Thoracic aorta (tissue), 2 donors: ENCODE results near the gene NUB1. TPM values are rescaled to one million over a fixed set of nuclear protein-coding genes. Genes with fewer than 3 reads are reported as not detected.

ENCODE experiments used
- ATAC-seq: fragments of 150-250 bp; one replicate; pipeline ENCODE4 v1.8.0; 2017; ENCODE audit warnings: low read depth; ENCODE audit not compliant: insufficient number of reproducible peaks, low FRiP score
- DNase-seq: peaks from one replicate; pipeline ENCODE4 v3.0.0-alpha.2; 2020; ENCODE audit warnings: low spot score
- H3K27ac ChIP-seq, 2 donors: fragments of 200-600 bp; sonication (generic); 1 replicate in 1 of 2; 2 replicates in 1 of 2; pipeline ENCODE4 v1.5.1; 2016; ENCODE audit warnings: mild to moderate bottlenecking in 2 of 2, moderate library complexity in 2 of 2
- H3K27me3 ChIP-seq: fragments of 200-600 bp; sonication (generic); replicated peaks from 2 replicates; pipeline ENCODE4 v1.6.0; 2016; ENCODE audit warnings: mild to moderate bottlenecking; ENCODE audit not compliant: insufficient read depth
- H3K36me3 ChIP-seq: fragments of 200-600 bp; sonication (generic); one replicate; pipeline ENCODE4 v1.5.1; 2016
- H3K4me1 ChIP-seq, 2 donors: fragments of 200-600 bp; sonication (generic); 1 replicate in 1 of 2; 2 replicates in 1 of 2; pipeline versions ENCODE4 v1.5.1 to v1.6.0; 2016; ENCODE audit warnings: low read depth in 2 of 2, mild to moderate bottlenecking in 1 of 2; ENCODE audit not compliant: control insufficient read depth in 1 of 2
- H3K4me3 ChIP-seq: fragments of 200-600 bp; sonication (generic); 2 replicates; pipeline ENCODE4 v1.5.1; 2016; ENCODE audit warnings: mild to moderate bottlenecking
- H3K9me3 ChIP-seq: fragments of 200-600 bp; sonication (generic); 2 replicates; pipeline ENCODE4 v1.5.1; 2016
- CTCF ChIP-seq: fragments of 200-600 bp; sonication (generic); IDR thresholded peaks from one replicate; pipeline ENCODE4 v1.5.1; 2019; ENCODE audit warnings: antibody characterized with exemption
- total RNA-seq, 2 donors: library from RNA; depleted of rRNA; stranded (reverse); fragments of >200 nt; gene quantifications; one replicate each; pipeline versions ENCODE4 v1.1.0 to v1.2.3, GENCODE V29; 2016

The NUB1 gene
- total RNA-seq, 2 donors from 2014 or later: 51.0 to 53.4 TPM

- H3K4me3 ChIP-seq: no peak overlapping the region
- no peaks in the 10 kb centered on the region for H3K9me3 ChIP-seq
- H3K27me3 ChIP-seq: no peaks in the 10 kb centered on the region
- ATAC-seq: no peak
- H3K4me1 ChIP-seq: no peaks in the 10 kb centered on the region
- no peaks in the 10 kb centered on the region for H3K36me3 ChIP-seq
- no peak for TF ChIP-seq CTCF
- DNase-seq: no peak
- no peak overlapping the region for H3K27ac ChIP-seq
These were observed 53.4 kb downstream of the NUB1 start for GRCh38 chr7:151395036-151395367.

- H3K4me3 ChIP-seq: no peak overlapping the region
- H3K36me3 ChIP-seq: no peaks in the 10 kb centered on the region
- DNase-seq: no peak
- no peak overlapping the region for H3K27ac ChIP-seq
- no peaks in the 10 kb centered on the region for H3K4me1 ChIP-seq
- no peak for TF ChIP-seq CTCF
- no peaks in the 10 kb centered on the region for H3K27me3 ChIP-seq
- ATAC-seq: no peak
- no peaks in the 10 kb centered on the region for H3K9me3 ChIP-seq
These were observed 54.8 kb downstream of the NUB1 start for GRCh38 chr7:151396328-151396970.

GRCh38 chr7:151397026-151397425 lies 55.4 kb downstream of the NUB1 start:
- Histone ChIP-seq H3K9me3 (no peaks in the 10 kb centered on the region), H3K27me3 (no peaks in the 10 kb centered on the region), H3K27ac (no peak overlapping the region), H3K4me3 (no peak overlapping the region), H3K4me1 (no peaks in the 10 kb centered on the region), H3K36me3 (no peaks in the 10 kb centered on the region)
- DNase-seq (no peak), ATAC-seq (no peak)
- TF ChIP-seq CTCF: no peak

- Histone ChIP-seq H3K36me3 (no peaks in the 10 kb centered on the region), H3K9me3 (no peaks in the 10 kb centered on the region), H3K27me3 (no peaks in the 10 kb centered on the region)
These were observed 57.1 kb downstream of the NUB1 start for GRCh38 chr7:151398446-151399304.

More at GRCh38 chr7:151398446-151399304, 57.1 kb downstream of the NUB1 start:
- H3K27ac ChIP-seq: no peak overlapping the region
- no peak for DNase-seq
- H3K4me3 ChIP-seq: no peak overlapping the region
- peaks cover 5 to 9% of the 10 kb centered on the region in 2 donors for H3K4me1 ChIP-seq
- TF ChIP-seq CTCF: no peak
- no peak for ATAC-seq
